Measurements from ENCODE around the gene FAM83F.

DNA sequence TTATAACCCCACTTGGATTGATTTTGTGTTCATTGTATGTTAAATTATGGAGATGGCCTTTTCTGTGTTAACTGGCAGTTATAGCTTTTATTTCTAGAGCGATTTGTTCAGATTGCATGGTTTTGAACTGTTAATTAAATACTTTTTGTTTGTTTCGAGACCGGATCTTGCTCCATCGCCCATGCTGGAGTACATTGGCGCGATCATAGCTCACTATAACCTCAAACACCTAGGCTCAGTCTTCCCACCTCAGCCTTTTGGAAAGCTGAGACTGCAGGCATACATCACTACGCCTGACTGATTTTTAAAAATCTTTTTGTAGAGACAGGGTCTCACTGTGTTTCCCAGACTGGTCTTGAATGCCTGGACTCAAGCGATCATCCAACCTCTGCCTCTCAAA is 77.0 kb downstream of the FAM83F start:
- TF ChIP-seq POLR2A (IDR thresholded peaks at IDR 0.05) = no peak
- TF ChIP-seq, protein P1, sequence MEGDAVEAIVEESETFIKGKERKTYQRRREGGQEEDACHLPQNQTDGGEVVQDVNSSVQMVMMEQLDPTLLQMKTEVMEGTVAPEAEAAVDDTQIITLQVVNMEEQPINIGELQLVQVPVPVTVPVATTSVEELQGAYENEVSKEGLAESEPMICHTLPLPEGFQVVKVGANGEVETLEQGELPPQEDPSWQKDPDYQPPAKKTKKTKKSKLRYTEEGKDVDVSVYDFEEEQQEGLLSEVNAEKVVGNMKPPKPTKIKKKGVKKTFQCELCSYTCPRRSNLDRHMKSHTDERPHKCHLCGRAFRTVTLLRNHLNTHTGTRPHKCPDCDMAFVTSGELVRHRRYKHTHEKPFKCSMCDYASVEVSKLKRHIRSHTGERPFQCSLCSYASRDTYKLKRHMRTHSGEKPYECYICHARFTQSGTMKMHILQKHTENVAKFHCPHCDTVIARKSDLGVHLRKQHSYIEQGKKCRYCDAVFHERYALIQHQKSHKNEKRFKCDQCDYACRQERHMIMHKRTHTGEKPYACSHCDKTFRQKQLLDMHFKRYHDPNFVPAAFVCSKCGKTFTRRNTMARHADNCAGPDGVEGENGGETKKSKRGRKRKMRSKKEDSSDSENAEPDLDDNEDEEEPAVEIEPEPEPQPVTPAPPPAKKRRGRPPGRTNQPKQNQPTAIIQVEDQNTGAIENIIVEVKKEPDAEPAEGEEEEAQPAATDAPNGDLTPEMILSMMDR (IDR thresholded peaks at IDR 0.05) = no peak
